CD14-positive monocyte (primary cell): Measurements from ENCODE around the gene PHF13. TPM values are rescaled to one million over a fixed set of nuclear protein-coding genes. Genes with fewer than 3 reads are reported as not detected.

ENCODE experiments used
- DNase-seq, 3 donors: peaks; one replicate each; pipeline ENCODE4 v3.0.0-alpha.2; 2011 to 2022
- H2AFZ ChIP-seq: 2 replicates; pipeline ENCODE4 v1.6.0; 2012; ENCODE audit warnings: mild to moderate bottlenecking, low read depth, low read length, inconsistent platforms; ENCODE audit not compliant: insufficient read depth, poor library complexity, severe bottlenecking
- H3K27ac ChIP-seq, 2 donors: 1 replicate in 1 of 2; 2 replicates in 1 of 2; pipeline ENCODE4 v1.5.1; 2012 to 2013; ENCODE audit warnings: low read length in 2 of 2, control low read depth in 1 of 2, inconsistent platforms in 1 of 2, low read depth in 1 of 2, mild to moderate bottlenecking in 1 of 2
- H3K27me3 ChIP-seq, 2 donors: one replicate each; pipeline versions ENCODE4 v1.6.0 to v1.6.1; 2011 to 2013; ENCODE audit warnings: low read length in 2 of 2; ENCODE audit not compliant: control insufficient read depth in 2 of 2, insufficient read depth in 2 of 2
- H3K36me3 ChIP-seq, 2 donors: replicated peaks in 1 of 2; 1 replicate in 1 of 2; 2 replicates in 1 of 2; pipeline versions ENCODE4 v1.5.1 to v1.6.1; 2012 to 2013; ENCODE audit warnings: low read length in 2 of 2, control low read depth in 1 of 2, inconsistent platforms in 1 of 2, mild to moderate bottlenecking in 1 of 2; ENCODE audit not compliant: insufficient read depth in 2 of 2, control insufficient read depth in 1 of 2
- H3K4me1 ChIP-seq, 2 donors: 1 replicate in 1 of 2; 2 replicates in 1 of 2; pipeline versions ENCODE4 v1.5.1 to v1.6.1; 2012 to 2013; ENCODE audit warnings: low read length in 2 of 2, control low read depth in 1 of 2, inconsistent platforms in 1 of 2, mild to moderate bottlenecking in 1 of 2, moderate library complexity in 1 of 2; ENCODE audit not compliant: insufficient read depth in 2 of 2, control insufficient read depth in 1 of 2
- H3K4me2 ChIP-seq: replicated peaks from 2 replicates; pipeline ENCODE3; 2012; ENCODE audit warnings: low read length, moderate library complexity, mild to moderate bottlenecking; ENCODE audit not compliant: poor library complexity, severe bottlenecking; ENCODE audit errors: extremely low read depth
- H3K4me3 ChIP-seq, 3 experiments: fragments of 200-600 bp in 1 of 3; sonication (generic) in 1 of 3; replicated peaks in 1 of 3; 1 replicate in 2 of 3; 2 replicates in 1 of 3; pipeline ENCODE4 v1.5.1; 2011 to 2013; ENCODE audit warnings: low read length in 3 of 3, mild to moderate bottlenecking in 3 of 3, control low read depth in 2 of 3, low read depth in 2 of 3, inconsistent platforms in 1 of 3, moderate library complexity in 1 of 3
- H3K79me2 ChIP-seq: 2 replicates; pipeline ENCODE4 v1.6.0; 2012; ENCODE audit warnings: mild to moderate bottlenecking, control low read depth, inconsistent platforms, low read length, moderate library complexity; ENCODE audit not compliant: insufficient read depth
- H3K9ac ChIP-seq: 2 replicates; pipeline ENCODE4 v1.6.0; 2017; ENCODE audit warnings: low read length, mild to moderate bottlenecking; ENCODE audit not compliant: insufficient read depth, poor library complexity, severe bottlenecking
- H3K9me3 ChIP-seq, 2 donors: replicated peaks in 1 of 2; 1 replicate in 1 of 2; 2 replicates in 1 of 2; pipeline versions ENCODE4 v1.5.1 to v1.6.1; 2012 to 2013; ENCODE audit warnings: low read length in 2 of 2, control low read depth in 1 of 2; ENCODE audit not compliant: control insufficient read depth in 1 of 2, insufficient read depth in 1 of 2
- H4K20me1 ChIP-seq: 2 replicates; pipeline ENCODE4 v1.6.0; 2012; ENCODE audit warnings: mild to moderate bottlenecking, low read length, control low read depth, moderate library complexity; ENCODE audit not compliant: insufficient read depth
- H3K27ac Mint-ChIP-seq, 7 donors: one replicate each; pipeline ENCODE4 v1.8.0; 2020; ENCODE audit warnings: mild to moderate bottlenecking in 7 of 7, mixed read lengths in 7 of 7, moderate library complexity in 6 of 7, inconsistent platforms in 2 of 7
- H3K27me3 Mint-ChIP-seq, 3 donors: one replicate each; pipeline ENCODE4 v1.8.0; 2021 to 2022; ENCODE audit warnings: low read depth in 3 of 3, mild to moderate bottlenecking in 3 of 3, mixed read lengths in 3 of 3, moderate library complexity in 3 of 3, inconsistent platforms in 1 of 3
- H3K36me3 Mint-ChIP-seq, 2 donors: one replicate each; pipeline ENCODE4 v1.8.0; 2020; ENCODE audit warnings: mixed read lengths in 2 of 2, inconsistent platforms in 1 of 2, mild to moderate bottlenecking in 1 of 2
- H3K4me1 Mint-ChIP-seq: one replicate; pipeline ENCODE4 v1.8.0; 2020; ENCODE audit warnings: mild to moderate bottlenecking, mixed read lengths
- H3K4me3 Mint-ChIP-seq, 2 donors: one replicate each; pipeline ENCODE4 v1.8.0; 2020; ENCODE audit warnings: mild to moderate bottlenecking in 2 of 2, mixed read lengths in 2 of 2, moderate library complexity in 1 of 2
- H3K9me3 Mint-ChIP-seq, 7 donors: one replicate each; pipeline ENCODE4 v1.8.0; 2020 to 2022; ENCODE audit warnings: mixed read lengths in 7 of 7, mild to moderate bottlenecking in 6 of 7, moderate library complexity in 6 of 7, inconsistent platforms in 2 of 7
- CTCF ChIP-seq: fragments of 200-600 bp; IDR thresholded peaks from one replicate; pipeline ENCODE4 v1.8.0; 2022; ENCODE audit warnings: antibody characterized with exemption, mild to moderate bottlenecking
- WGBS: methylation state at CpG from one replicate; pipeline ENCODE4 v1.1.5; 2013; ENCODE audit warnings: missing lambda C conversion rate; ENCODE audit not compliant: insufficient coverage; 5-methylcytosine and 5-hydroxymethylcytosine counted together
- intact Hi-C, 2 donors: fragments of 100-400 bp; cut with micrococcal nuclease; formaldehyde crosslinking; loops; one replicate each; pipeline versions ENCODE4 v1.15.0 to v1.15.1; 2023
- polyA plus RNA-seq, 3 donors: library from polyadenylated mRNA; depleted of rRNA in 1 of 3; unstranded in 2 of 3; stranded (reverse) in 1 of 3; fragments of 300-500 nt in 2 of 3; fragments of >200 nt in 1 of 3; fragmentation: Illumina TruSeq in 2 of 3; gene quantifications; 1 replicate in 2 of 3; 2 replicates in 1 of 3; pipeline ENCODE4 v1.2.3, GENCODE V29; 2012 to 2021

The PHF13 gene
- polyA plus RNA-seq, 3 donors, result 1.0 to 7.3 (median 1.7) TPM

DNA sequence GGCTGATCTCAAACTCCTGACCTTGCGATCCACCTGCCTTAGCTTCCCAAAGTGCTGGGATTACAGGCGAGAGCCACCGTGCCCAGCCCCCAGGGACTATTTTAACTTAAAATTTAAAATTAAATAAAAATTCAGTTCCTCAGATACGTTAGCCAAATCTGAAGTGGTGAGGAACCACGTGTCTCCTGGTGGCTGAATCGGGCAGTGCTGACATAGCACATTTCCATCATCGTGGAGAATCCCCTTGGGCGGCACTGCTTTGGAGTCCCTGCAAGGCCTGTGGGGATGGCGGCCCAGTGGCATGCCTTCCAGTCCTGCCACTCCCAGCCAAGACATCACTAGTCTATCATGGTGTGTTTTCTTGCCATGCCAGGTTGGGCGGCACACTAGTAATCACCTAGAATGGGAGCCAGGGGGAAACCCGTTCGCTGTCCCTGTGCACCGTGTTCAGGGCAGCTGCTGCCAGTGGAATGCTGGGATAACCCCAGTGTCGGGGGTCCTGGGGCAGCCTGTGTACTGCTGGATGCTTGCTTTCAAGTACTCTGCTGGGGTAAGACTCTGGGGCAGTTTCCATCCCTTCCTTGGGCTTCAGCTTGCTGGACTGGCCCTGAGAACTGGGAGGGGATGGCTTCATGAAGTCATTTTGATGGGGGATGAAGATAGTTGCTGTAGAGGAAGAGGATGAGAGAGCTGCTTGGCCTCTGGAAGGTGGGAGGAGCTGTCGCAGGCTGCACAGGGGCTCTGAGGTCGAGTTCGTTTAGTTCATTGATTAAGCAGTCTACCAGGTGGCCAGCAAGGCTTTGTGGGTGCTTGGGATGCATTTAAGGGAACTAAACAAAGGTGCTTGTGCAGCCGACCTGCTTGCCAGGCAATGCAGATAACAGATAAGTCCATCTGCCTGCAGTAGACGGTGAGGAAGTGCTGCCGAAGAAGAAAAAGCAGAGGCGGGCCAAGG lies 29.1 kb upstream of the PHF13 start:
- Mint-ChIP-seq H3K27ac (peak overlapping the region in 3 of 7 donors; percentile 32 to 57 (median 43)), H3K4me1 (peaks cover 39% of the 10 kb centered on the region), H3K4me3 (no peak overlapping the region), H3K27me3 (no peaks in the 10 kb centered on the region), H3K9me3 (no peaks in the 10 kb centered on the region), H3K36me3 (peaks cover 31 to 37% of the 10 kb centered on the region in 2 donors)
- Histone ChIP-seq H3K27me3 (no peaks in the 10 kb centered on the region), H3K27ac (no peak overlapping the region), H3K4me3 (no peak overlapping the region), H3K9ac (no peak overlapping the region), H3K9me3 (no peaks in the 10 kb centered on the region), H3K4me1 (peaks cover 33 to 38% of the 10 kb centered on the region in 2 donors), H3K79me2 (peaks cover 49% of the 10 kb centered on the region), H3K4me2 (no peak overlapping the region), H4K20me1 (peaks cover 84% of the 10 kb centered on the region), H3K36me3 (peaks cover 35 to 46% of the 10 kb centered on the region in 2 donors), H2AFZ (no peak overlapping the region)
- WGBS, result 86% methylated on average over 18 of the region's 21 CpGs
- intact Hi-C loops, result loop anchor here in 1 of 2 donors (5.0 kb wide), 1 partner anchor 33 kb away; no protein-coding TSS in a partner anchor
- DNase-seq, result peak in 1 of 3 donors; percentile 21
- no peak for TF ChIP-seq CTCF

GRCh38 chr1:6585081-6585722 lies 28.3 kb upstream of the PHF13 start:
- no peak overlapping the region for H3K4me2 ChIP-seq
- peaks cover 92% of the 10 kb centered on the region for H4K20me1 ChIP-seq
- H3K36me3 ChIP-seq, result peaks cover 43 to 54% of the 10 kb centered on the region in 2 donors
- H3K4me3 ChIP-seq, result no peak overlapping the region
- no peak overlapping the region for H3K9ac ChIP-seq
- TF ChIP-seq CTCF, result no peak
- Mint-ChIP-seq H3K4me3 (no peak overlapping the region), H3K9me3 (no peaks in the 10 kb centered on the region), H3K27me3 (no peaks in the 10 kb centered on the region), H3K27ac (peak overlapping the region in 1 of 7 donors; percentile 43), H3K4me1 (peaks cover 41% of the 10 kb centered on the region), H3K36me3 (peaks cover 38 to 45% of the 10 kb centered on the region in 2 donors)
- H3K27me3 ChIP-seq, result no peaks in the 10 kb centered on the region
- H3K9me3 ChIP-seq, result no peaks in the 10 kb centered on the region
- H3K27ac ChIP-seq, result no peak overlapping the region
- peak in 1 of 3 donors; percentile 8 for DNase-seq
- intact Hi-C loops, result no loop called here
- peaks cover 32 to 37% of the 10 kb centered on the region in 2 donors for H3K4me1 ChIP-seq
- 91% methylated on average over 10 of the region's 12 CpGs for WGBS
- no peak overlapping the region for H2AFZ ChIP-seq
- H3K79me2 ChIP-seq, result peaks cover 44% of the 10 kb centered on the region
